ENCODE measurements around the gene HMX2. TPM values are rescaled to one million over a fixed set of nuclear protein-coding genes. Genes with fewer than 3 reads are reported as not detected.
"Not testable (repeated sequence)": the region's sequence is repeated elsewhere in the genome, so short reads cannot be mapped to it uniquely, and the experiment has no call there.

Gene HMX2
- total RNA-seq, 1 donor: not detected

GRCh38 chr10:123170961-123171360 is 23.0 kb downstream of the HMX2 start:
- H4K20me1 ChIP-seq (ENCODE audit: insufficient read depth, low read length): peaks cover under 1% of the 10 kb centered on the region
- no peak overlapping the region for H3K4me3 ChIP-seq (ENCODE audit: insufficient read depth, low read length)
- no peaks in the 10 kb centered on the region for H3K27me3 ChIP-seq (ENCODE audit: insufficient read depth, low read length)
- no peak overlapping the region for H3K27ac ChIP-seq (ENCODE audit: low read depth, low read length)
- no peaks in the 10 kb centered on the region for H3K9me3 ChIP-seq (ENCODE audit: low read depth, low read length)
- no peak overlapping the region for H2AFZ ChIP-seq (ENCODE audit: low read length)
- peaks cover 22% of the 10 kb centered on the region for H3K36me3 ChIP-seq (ENCODE audit: insufficient read depth, low read length)
- no peak for TF ChIP-seq CTCF (IDR thresholded peaks at IDR 0.05; ENCODE audit: extremely low read depth, low read depth, low read length)
- peaks cover 18% of the 10 kb centered on the region for H3K79me2 ChIP-seq (ENCODE audit: insufficient read depth, low read length)
- DNase-seq (ENCODE audit: insufficient read length, low spot score, missing footprints): no peak
- H3K4me2 ChIP-seq (ENCODE audit: insufficient read depth, low read length): no peak overlapping the region
- no peaks in the 10 kb centered on the region for H3K4me1 ChIP-seq (ENCODE audit: insufficient read depth, low read length)

- not testable (repeated sequence) for H3K27me3 ChIP-seq (ENCODE audit: insufficient read depth, low read length); H3K4me1 ChIP-seq (ENCODE audit: insufficient read depth, low read length); H2AFZ ChIP-seq (ENCODE audit: low read length); H3K4me2 ChIP-seq (ENCODE audit: insufficient read depth, low read length); H4K20me1 ChIP-seq (ENCODE audit: insufficient read depth, low read length); DNase-seq (ENCODE audit: insufficient read length, low spot score, missing footprints); H3K27ac ChIP-seq (ENCODE audit: low read depth, low read length); H3K9me3 ChIP-seq (ENCODE audit: low read depth, low read length); H3K4me3 ChIP-seq (ENCODE audit: insufficient read depth, low read length)
- Histone ChIP-seq H3K79me2 (ENCODE audit: insufficient read depth, low read length) (peaks cover 12% of the 10 kb centered on the region), H3K36me3 (ENCODE audit: insufficient read depth, low read length) (peaks cover 19% of the 10 kb centered on the region)
These were observed 23.7 kb downstream of the HMX2 start for GRCh38 chr10:123171616-123172015.

DNA sequence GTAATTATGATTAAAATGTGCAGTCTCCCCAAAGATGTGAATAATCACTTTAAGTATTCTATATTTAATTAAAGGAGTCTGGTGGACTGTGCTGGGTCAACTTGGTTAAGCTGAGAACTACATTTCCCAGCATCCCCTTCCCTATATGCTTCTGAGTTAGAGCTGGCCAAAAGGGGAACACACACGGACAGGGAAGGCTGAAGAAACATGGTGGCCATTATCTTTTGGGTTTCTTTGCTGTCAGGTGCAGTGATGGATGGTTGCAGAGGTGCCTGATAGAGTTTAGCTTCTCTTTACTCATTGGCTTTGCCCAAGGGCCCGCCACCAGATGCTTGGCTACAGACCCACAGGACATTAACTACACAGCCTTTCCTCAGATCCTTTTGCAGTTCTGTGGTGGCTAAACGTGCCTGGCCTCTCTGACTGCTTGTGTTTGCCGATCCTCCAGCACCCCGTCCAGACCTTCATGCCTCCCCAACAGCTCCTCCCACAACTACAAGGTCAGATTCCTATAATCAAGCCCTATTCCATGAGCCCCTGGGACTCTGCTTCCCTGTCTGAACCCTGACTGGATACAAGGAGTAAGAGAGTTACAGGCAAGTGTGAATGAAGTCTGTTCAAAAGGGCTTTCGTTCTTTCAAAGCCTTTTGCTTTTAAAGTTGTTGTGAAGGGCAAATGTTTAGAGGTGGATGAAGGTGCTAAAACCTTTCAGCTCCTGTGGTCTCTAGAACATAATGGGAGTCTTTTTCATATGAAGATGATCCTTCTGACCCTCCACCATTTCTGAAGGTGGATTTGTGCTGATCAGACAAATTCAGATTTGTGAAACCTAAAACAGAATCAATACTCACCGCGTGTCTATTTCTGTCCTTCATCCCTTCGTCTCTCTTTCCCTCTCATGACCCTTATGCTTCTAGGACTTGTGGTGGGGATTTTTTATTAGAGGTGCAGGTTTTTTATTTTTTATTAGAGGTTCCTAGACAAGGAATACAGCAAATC is 27.8 kb downstream of the HMX2 start:
- no peak for TF ChIP-seq CTCF (IDR thresholded peaks at IDR 0.05; ENCODE audit: extremely low read depth, low read depth, low read length)
- no peak for DNase-seq (ENCODE audit: insufficient read length, low spot score, missing footprints)
- no peaks in the 10 kb centered on the region for H3K27me3 ChIP-seq (ENCODE audit: insufficient read depth, low read length)
- H3K4me2 ChIP-seq (ENCODE audit: insufficient read depth, low read length): no peak overlapping the region
- no peak overlapping the region for H3K4me3 ChIP-seq (ENCODE audit: insufficient read depth, low read length)
- no peak overlapping the region for H2AFZ ChIP-seq (ENCODE audit: low read length)
- no peaks in the 10 kb centered on the region for H4K20me1 ChIP-seq (ENCODE audit: insufficient read depth, low read length)
- no peak overlapping the region for H3K27ac ChIP-seq (ENCODE audit: low read depth, low read length)
- H3K4me1 ChIP-seq (ENCODE audit: insufficient read depth, low read length): no peaks in the 10 kb centered on the region
- no peaks in the 10 kb centered on the region for H3K79me2 ChIP-seq (ENCODE audit: insufficient read depth, low read length)
- peaks cover 4% of the 10 kb centered on the region for H3K36me3 ChIP-seq (ENCODE audit: insufficient read depth, low read length)
- H3K9me3 ChIP-seq (ENCODE audit: low read depth, low read length): no peaks in the 10 kb centered on the region

GRCh38 chr10:123178390-123178789 is 30.5 kb downstream of the HMX2 start:
- not testable (repeated sequence) for DNase-seq (ENCODE audit: insufficient read length, low spot score, missing footprints); H4K20me1 ChIP-seq (ENCODE audit: insufficient read depth, low read length); H3K4me2 ChIP-seq (ENCODE audit: insufficient read depth, low read length); H3K36me3 ChIP-seq (ENCODE audit: insufficient read depth, low read length); H2AFZ ChIP-seq (ENCODE audit: low read length); H3K79me2 ChIP-seq (ENCODE audit: insufficient read depth, low read length); H3K4me1 ChIP-seq (ENCODE audit: insufficient read depth, low read length); H3K4me3 ChIP-seq (ENCODE audit: insufficient read depth, low read length); H3K9me3 ChIP-seq (ENCODE audit: low read depth, low read length); H3K27ac ChIP-seq (ENCODE audit: low read depth, low read length); H3K27me3 ChIP-seq (ENCODE audit: insufficient read depth, low read length)
